ENCODE results near the gene SORCS2. TPM values are rescaled to one million over a fixed set of nuclear protein-coding genes. Genes with fewer than 3 reads are reported as not detected.

The SORCS2 gene
- total and polyA plus RNA-seq, 2 of the 8 experiments (the other 6 are each of a cell fraction or from before 2014, with no cell fraction given): 0.36 to 1.8 TPM

GRCh38 chr4:7357323-7357722 lies 165.0 kb downstream of the SORCS2 start:
- no peaks in the 10 kb centered on the region for H3K4me1 ChIP-seq (replicated peaks in 1 of 4; ENCODE audit: control insufficient read depth in 3 of 4, insufficient read depth in 4 of 4, low read length in 3 of 4)
- FAIRE-seq: no peak
- POLR2A ChIA-PET (ENCODE audit: partially characterized antibody): no interaction called here
- TF ChIP-seq HDAC6 (IDR thresholded peaks at IDR 0.05; ENCODE audit: low read depth, low read length) (no peak), ATF2 (IDR thresholded peaks at IDR 0.05; ENCODE audit: low read length) (no peak), CBX5 (IDR thresholded peaks at IDR 0.05; ENCODE audit: low read depth, low read length) (no peak), TCF12 (IDR thresholded peaks at IDR 0.05; ENCODE audit: low read depth, low read length) (no peak), MAFK (IDR thresholded peaks at IDR 0.05; ENCODE audit: low read depth, low read length) (no peak), RBBP5 (IDR thresholded peaks at IDR 0.05; ENCODE audit: borderline replicate concordance, low read depth, low read length) (no peak), TAF7 (optimal IDR thresholded peaks at IDR 0.05; ENCODE audit: borderline replicate concordance, low read depth, low read length) (no peak), TEAD4 (IDR thresholded peaks at IDR 0.05; ENCODE audit: low read depth, low read length) (no peak), JUN (IDR thresholded peaks at IDR 0.05; ENCODE audit: low read depth, low read length) (no peak)
- TF ChIP-seq, protein P1, sequence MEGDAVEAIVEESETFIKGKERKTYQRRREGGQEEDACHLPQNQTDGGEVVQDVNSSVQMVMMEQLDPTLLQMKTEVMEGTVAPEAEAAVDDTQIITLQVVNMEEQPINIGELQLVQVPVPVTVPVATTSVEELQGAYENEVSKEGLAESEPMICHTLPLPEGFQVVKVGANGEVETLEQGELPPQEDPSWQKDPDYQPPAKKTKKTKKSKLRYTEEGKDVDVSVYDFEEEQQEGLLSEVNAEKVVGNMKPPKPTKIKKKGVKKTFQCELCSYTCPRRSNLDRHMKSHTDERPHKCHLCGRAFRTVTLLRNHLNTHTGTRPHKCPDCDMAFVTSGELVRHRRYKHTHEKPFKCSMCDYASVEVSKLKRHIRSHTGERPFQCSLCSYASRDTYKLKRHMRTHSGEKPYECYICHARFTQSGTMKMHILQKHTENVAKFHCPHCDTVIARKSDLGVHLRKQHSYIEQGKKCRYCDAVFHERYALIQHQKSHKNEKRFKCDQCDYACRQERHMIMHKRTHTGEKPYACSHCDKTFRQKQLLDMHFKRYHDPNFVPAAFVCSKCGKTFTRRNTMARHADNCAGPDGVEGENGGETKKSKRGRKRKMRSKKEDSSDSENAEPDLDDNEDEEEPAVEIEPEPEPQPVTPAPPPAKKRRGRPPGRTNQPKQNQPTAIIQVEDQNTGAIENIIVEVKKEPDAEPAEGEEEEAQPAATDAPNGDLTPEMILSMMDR (IDR thresholded peaks at IDR 0.05; ENCODE audit: control extremely low read depth in 1 of 3, insufficient read depth in 1 of 3, low read depth in 1 of 3, low read length in 3 of 3): no peak

More at GRCh38 chr4:7357323-7357722, 165.0 kb downstream of the SORCS2 start:
- Histone ChIP-seq H2BK12ac (ENCODE audit: low read depth, low read length) (no peak overlapping the region), H3K79me1 (ENCODE audit: low read depth, low read length) (no peaks in the 10 kb centered on the region), H3K27ac (ENCODE audit: low read depth, low read length) (no peak overlapping the region), H4K20me1 (replicated peaks in 1 of 2; ENCODE audit: control insufficient read depth in 1 of 2, insufficient read depth in 2 of 2, low read length in 2 of 2) (no peaks in the 10 kb centered on the region), H4K91ac (replicated peaks; ENCODE audit: insufficient read length, low read length) (no peak overlapping the region), H3K56ac (replicated peaks; ENCODE audit: insufficient read length, low read depth, low read length) (no peak overlapping the region), H3K4ac (replicated peaks; ENCODE audit: insufficient read length, low read depth, low read length) (no peak overlapping the region), H2BK15ac (ENCODE audit: low read length) (0 out of 2 replicates have a peak overlapping the region, but pooled peaks have one; percentile 16), H3K9me3 (ENCODE audit: insufficient read depth in 2 of 2, low read depth in 1 of 2, low read length in 1 of 2) (no peaks in the 10 kb centered on the region), H3K4me3 (ENCODE audit: extremely low read depth in 1 of 4, insufficient read depth in 2 of 4, low read depth in 3 of 4, low read length in 4 of 4) (no peak overlapping the region), H3K23me2 (ENCODE audit: low read depth, low read length) (no peaks in the 10 kb centered on the region), H2BK20ac (ENCODE audit: low read length) (no peak overlapping the region), H3K27me3 (replicated peaks in 1 of 4; ENCODE audit: control insufficient read depth in 3 of 4, extremely low read depth in 1 of 4, insufficient read depth in 3 of 4, low read length in 3 of 4) (no peaks in the 10 kb centered on the region), H3K9ac (replicated peaks in 1 of 4; ENCODE audit: extremely low read depth in 1 of 4, low read depth in 3 of 4, low read length in 3 of 4) (no peak overlapping the region), H2AK5ac (ENCODE audit: low read depth, low read length) (no peak overlapping the region), H3K79me2 (ENCODE audit: control insufficient read depth in 1 of 2, insufficient read depth in 2 of 2, low read length in 2 of 2) (no peaks in the 10 kb centered on the region), H2AFZ (ENCODE audit: low read length) (no peak overlapping the region), H3K18ac (ENCODE audit: extremely low read depth, low read length) (no peak overlapping the region), H4K5ac (ENCODE audit: insufficient read length, low read depth, low read length) (no peak overlapping the region), H3K36me3 (ENCODE audit: control insufficient read depth in 2 of 4, insufficient read depth in 4 of 4, low read length in 3 of 4) (no peaks in the 10 kb centered on the region), H3K14ac (ENCODE audit: insufficient read length) (no peak overlapping the region), H3K23ac (ENCODE audit: insufficient read length) (no peak overlapping the region), H2BK5ac (ENCODE audit: low read depth, low read length) (no peak overlapping the region), H2BK120ac (replicated peaks; ENCODE audit: low read depth, low read length) (no peak overlapping the region), H3K4me2 (ENCODE audit: insufficient read depth in 1 of 2, low read depth in 2 of 2, low read length in 2 of 2) (no peak overlapping the region), H4K8ac (ENCODE audit: extremely low read depth, insufficient read depth, low read length) (no peak overlapping the region)
- DNase-seq (ENCODE audit: low read depth in 1 of 2, low spot score in 2 of 2): no peak
- 81% methylated on average over 9 of the region's 9 CpGs; no CpG with 5 or more reads in 1 of the 2 experiments for WGBS, 2 experiments (ENCODE audit: extremely low coverage in 1 of 2, insufficient coverage in 1 of 2, insufficient read length in 1 of 2, insufficient replicate concordance in 2 of 2, low coverage in 1 of 2, low lambda C conversion rate in 2 of 2, missing lambda C conversion rate in 1 of 2)
- CTCF ChIA-PET (ENCODE audit: partially characterized antibody): no interaction called here
